Nephron (organoid): ENCODE measurements around the gene KIF1B.

Experiments used
- H3K27ac Mint-ChIP-seq, 3 experiments: 2 replicates each; pipeline ENCODE4 v1.8.0; 2020; ENCODE audit warnings: mixed read lengths in 3 of 3, mild to moderate bottlenecking in 2 of 3, moderate library complexity in 1 of 3
- H3K27me3 Mint-ChIP-seq: 2 replicates; pipeline ENCODE4 v1.8.0; 2021; ENCODE audit warnings: low read depth, mild to moderate bottlenecking, moderate library complexity, mixed read lengths
- H3K36me3 Mint-ChIP-seq: 2 replicates; pipeline ENCODE4 v1.8.0; 2020; ENCODE audit warnings: low read depth, mixed read lengths
- H3K4me1 Mint-ChIP-seq: 2 replicates; pipeline ENCODE4 v1.8.0; 2020; ENCODE audit warnings: mixed read lengths
- H3K4me3 Mint-ChIP-seq, 3 experiments: 2 replicates each; pipeline ENCODE4 v1.8.0; 2020; ENCODE audit warnings: mild to moderate bottlenecking in 3 of 3, mixed read lengths in 3 of 3, moderate library complexity in 2 of 3
- H3K9me3 Mint-ChIP-seq: 2 replicates; pipeline ENCODE4 v1.8.0; 2020; ENCODE audit warnings: mixed read lengths
- TF ChIP-seq, protein P1 (sequence below), 3 experiments: fragments of 200-600 bp; sonication (generic); IDR thresholded peaks; one replicate each; pipeline ENCODE4 v1.5.0; 2021; ENCODE audit warnings: antibody characterized with exemption in 3 of 3; ENCODE audit not compliant: unreplicated experiment in 3 of 3

The KIF1B gene

DNA sequence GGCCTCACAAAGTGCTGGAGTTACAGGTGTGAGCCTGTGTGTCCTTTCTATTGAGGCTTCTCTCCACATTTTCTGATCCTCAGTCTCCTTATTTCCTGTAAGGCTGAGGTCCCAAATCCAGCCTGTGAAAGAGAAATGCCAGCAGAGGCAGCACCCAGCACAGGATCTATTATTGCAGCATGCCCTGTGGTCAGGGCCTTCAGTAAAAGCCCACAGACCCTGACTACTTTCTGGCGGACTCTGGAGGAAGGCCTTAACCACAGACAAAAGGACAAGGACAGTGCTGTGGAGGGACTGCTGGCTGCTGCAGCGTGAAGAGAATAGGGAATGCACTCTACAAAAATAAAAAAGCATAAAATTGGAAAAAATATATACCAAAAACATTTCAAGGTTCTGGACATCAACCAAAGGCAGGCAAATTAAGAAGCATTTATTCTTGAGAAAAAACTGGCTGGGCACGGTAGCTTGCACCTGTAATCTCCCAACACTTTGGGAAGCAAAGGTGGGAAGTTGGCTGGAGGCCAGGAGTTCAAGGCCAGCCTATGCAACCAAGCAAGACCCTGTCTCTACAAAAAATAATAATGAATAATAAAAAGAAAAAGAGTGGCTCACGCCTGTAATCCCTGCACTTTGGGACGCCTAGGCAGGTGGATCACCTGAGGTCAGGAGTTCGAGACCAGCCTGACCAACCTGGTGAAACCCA lies 179.1 kb downstream of the KIF1B start:
- H3K27ac Mint-ChIP-seq: no peak overlapping the region
- H3K27me3 Mint-ChIP-seq: no peaks in the 10 kb centered on the region
- peaks cover 7% of the 10 kb centered on the region for H3K9me3 Mint-ChIP-seq

DNA sequence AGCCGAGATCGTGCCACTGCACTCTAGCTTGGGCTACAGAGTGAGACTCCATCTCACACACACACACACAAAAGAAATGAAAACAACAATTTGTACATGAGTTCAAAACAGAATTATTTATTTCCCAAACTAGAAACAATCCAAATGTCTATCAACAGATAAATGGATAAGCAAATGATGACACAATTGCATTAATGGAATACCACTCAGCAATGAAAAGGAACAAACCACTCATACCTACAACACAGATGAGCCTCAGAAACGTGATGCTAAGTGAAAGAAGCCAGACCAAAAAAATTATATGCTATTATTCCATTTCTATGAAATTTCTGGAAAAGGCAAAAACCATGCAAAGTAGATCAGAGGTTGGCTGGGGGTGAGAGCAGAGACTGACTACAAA lies 186.5 kb downstream of the KIF1B start:
- TF ChIP-seq, protein P1, sequence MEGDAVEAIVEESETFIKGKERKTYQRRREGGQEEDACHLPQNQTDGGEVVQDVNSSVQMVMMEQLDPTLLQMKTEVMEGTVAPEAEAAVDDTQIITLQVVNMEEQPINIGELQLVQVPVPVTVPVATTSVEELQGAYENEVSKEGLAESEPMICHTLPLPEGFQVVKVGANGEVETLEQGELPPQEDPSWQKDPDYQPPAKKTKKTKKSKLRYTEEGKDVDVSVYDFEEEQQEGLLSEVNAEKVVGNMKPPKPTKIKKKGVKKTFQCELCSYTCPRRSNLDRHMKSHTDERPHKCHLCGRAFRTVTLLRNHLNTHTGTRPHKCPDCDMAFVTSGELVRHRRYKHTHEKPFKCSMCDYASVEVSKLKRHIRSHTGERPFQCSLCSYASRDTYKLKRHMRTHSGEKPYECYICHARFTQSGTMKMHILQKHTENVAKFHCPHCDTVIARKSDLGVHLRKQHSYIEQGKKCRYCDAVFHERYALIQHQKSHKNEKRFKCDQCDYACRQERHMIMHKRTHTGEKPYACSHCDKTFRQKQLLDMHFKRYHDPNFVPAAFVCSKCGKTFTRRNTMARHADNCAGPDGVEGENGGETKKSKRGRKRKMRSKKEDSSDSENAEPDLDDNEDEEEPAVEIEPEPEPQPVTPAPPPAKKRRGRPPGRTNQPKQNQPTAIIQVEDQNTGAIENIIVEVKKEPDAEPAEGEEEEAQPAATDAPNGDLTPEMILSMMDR (IDR thresholded peaks at IDR 0.05; ENCODE audit: unreplicated experiment in 3 of 3): no peak

More for the DNA sequence above, 179.1 kb downstream of the KIF1B start:
- Mint-ChIP-seq H3K4me1 (peaks cover 18% of the 10 kb centered on the region), H3K4me3 (no peak overlapping the region), H3K36me3 (peaks cover 16% of the 10 kb centered on the region)
- TF ChIP-seq, protein P1 (IDR thresholded peaks at IDR 0.05; ENCODE audit: unreplicated experiment in 3 of 3): no peak

DNA sequence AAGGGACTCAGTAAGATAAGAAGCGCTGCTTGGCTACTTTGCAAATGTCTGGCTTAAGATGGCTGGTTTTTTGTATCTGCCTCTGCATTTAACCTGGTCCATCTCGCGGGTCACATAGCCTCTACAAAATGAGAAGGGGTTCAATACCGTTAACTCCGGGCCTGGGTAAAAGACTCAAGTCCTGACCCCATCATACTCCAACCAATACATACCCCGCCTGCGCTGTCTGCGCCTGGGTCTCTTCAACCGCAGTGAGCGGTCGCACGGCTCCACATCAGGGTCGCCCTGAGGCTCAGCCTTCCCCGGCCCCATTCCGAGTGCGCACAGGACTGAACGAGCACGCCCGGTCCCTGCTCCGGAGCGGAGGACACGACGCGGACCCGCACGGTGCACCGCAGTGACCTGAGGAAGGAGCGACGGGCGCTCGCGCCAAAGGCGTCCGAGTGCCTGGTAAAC lies 187.9 kb downstream of the KIF1B start:
- peak overlapping the region; percentile 34 to 84 (median 82) for H3K27ac Mint-ChIP-seq
- no peaks in the 10 kb centered on the region for H3K27me3 Mint-ChIP-seq
- H3K9me3 Mint-ChIP-seq: peaks cover 7% of the 10 kb centered on the region
- peak overlapping the region; percentile 93 to 95 (median 94) for H3K4me3 Mint-ChIP-seq
- peaks cover 23% of the 10 kb centered on the region for H3K4me1 Mint-ChIP-seq
- peaks cover 35% of the 10 kb centered on the region for H3K36me3 Mint-ChIP-seq
- TF ChIP-seq, protein P1 (IDR thresholded peaks at IDR 0.05; ENCODE audit: unreplicated experiment in 3 of 3): no peak

More for the DNA sequence above, 186.5 kb downstream of the KIF1B start:
- no peaks in the 10 kb centered on the region for H3K27me3 Mint-ChIP-seq
- H3K4me1 Mint-ChIP-seq: peaks cover 23% of the 10 kb centered on the region
- peak overlapping the region; percentile 27 to 63 (median 63) for H3K27ac Mint-ChIP-seq
- peak overlapping the region; percentile 68 to 87 (median 86) for H3K4me3 Mint-ChIP-seq
- H3K9me3 Mint-ChIP-seq: peaks cover 7% of the 10 kb centered on the region
- H3K36me3 Mint-ChIP-seq: peaks cover 24% of the 10 kb centered on the region

DNA sequence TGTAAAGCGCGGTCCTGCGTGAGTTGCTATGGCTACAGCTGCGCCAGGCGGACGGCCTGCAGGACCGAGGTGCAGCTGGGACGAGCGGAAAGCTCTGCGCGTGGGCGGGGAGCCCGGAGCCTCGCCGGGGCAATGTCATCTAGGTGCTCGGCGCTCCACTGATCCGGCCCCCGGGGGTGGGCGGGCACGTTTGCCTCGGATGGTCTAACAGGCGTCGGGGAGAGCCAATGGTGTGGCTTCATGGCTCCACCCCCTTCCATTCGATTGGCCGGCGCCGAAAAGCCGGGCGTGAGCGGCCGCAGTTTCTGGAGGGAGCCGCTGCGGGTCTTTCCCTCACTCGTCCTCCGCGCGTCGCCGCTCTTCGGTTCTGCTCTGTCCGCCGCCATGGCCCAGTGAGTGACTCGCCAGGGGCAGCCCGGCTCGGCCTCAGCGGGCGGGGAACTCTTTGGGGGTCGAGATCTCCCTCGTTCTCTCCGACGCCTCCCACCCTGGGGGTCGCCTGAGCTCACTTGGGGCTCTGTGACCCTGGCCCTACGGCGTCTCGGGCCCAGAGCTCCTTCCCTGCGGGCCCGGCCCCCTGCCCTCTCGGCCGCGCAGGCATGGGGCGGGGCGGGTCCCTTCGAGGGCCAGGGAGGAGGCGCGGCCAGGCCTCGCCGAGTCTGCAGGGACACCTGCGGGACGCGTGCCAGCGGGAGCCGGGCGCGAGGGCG lies 188.5 kb downstream of the KIF1B start, which contains the start of gene PGD:
Gene PGD, plus strand, starts transcription at position 331 of the 710 bp plus-strand sequence. Its CDS starts 54 bp downstream, at position 385.
- peaks cover 3% of the 10 kb centered on the region for H3K9me3 Mint-ChIP-seq
- peak within 1 kb of the TSS; percentile 80 to 96 (median 82) for H3K27ac Mint-ChIP-seq
- TF ChIP-seq, protein P1 (IDR thresholded peaks at IDR 0.05; ENCODE audit: unreplicated experiment in 3 of 3): no peak
- H3K36me3 Mint-ChIP-seq: peaks cover 38% of the 10 kb centered on the region
- peaks cover 27% of the 10 kb centered on the region for H3K4me1 Mint-ChIP-seq
- H3K4me3 Mint-ChIP-seq: peak within 1 kb of the TSS; percentile 94 to 97 (median 95)
- no peaks in the 10 kb centered on the region for H3K27me3 Mint-ChIP-seq

DNA sequence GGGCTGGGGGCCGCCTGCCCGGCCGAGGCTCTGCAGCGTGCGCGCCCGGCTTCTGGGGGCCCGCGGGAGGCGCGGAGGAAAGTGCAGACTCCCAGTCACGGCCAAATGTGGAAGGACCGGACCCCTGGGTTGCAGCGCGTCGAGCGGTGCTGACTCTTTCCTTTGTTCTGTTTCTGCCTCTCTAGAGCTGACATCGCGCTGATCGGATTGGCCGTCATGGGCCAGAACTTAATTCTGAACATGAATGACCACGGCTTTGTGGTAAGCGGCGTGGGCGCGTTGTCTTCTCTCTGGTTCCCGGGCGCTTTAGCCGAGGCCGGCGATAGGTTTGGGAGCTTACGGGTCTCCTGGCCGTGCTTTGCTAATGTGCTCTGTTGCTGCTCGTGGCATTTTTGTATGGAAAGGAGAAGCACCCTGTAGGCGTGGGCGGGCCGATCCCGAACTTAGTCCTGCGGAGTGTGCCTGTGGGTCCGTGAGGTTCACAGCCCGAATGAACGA lies 189.1 kb downstream of the KIF1B start:
- peaks cover 39% of the 10 kb centered on the region for H3K36me3 Mint-ChIP-seq
- no peaks in the 10 kb centered on the region for H3K9me3 Mint-ChIP-seq
- H3K27me3 Mint-ChIP-seq: no peaks in the 10 kb centered on the region
- TF ChIP-seq, protein P1 (IDR thresholded peaks at IDR 0.05; ENCODE audit: unreplicated experiment in 3 of 3): no peak
- peak overlapping the region; percentile 93 to 97 (median 94) for H3K4me3 Mint-ChIP-seq
- peaks cover 29% of the 10 kb centered on the region for H3K4me1 Mint-ChIP-seq
- peak overlapping the region; percentile 69 to 96 (median 80) for H3K27ac Mint-ChIP-seq
